ENCODE data around the gene MYO3B.

GRCh38 chr2:170601489-170601888 lies 423.5 kb downstream of the MYO3B start:
- TF ChIP-seq, protein P1, sequence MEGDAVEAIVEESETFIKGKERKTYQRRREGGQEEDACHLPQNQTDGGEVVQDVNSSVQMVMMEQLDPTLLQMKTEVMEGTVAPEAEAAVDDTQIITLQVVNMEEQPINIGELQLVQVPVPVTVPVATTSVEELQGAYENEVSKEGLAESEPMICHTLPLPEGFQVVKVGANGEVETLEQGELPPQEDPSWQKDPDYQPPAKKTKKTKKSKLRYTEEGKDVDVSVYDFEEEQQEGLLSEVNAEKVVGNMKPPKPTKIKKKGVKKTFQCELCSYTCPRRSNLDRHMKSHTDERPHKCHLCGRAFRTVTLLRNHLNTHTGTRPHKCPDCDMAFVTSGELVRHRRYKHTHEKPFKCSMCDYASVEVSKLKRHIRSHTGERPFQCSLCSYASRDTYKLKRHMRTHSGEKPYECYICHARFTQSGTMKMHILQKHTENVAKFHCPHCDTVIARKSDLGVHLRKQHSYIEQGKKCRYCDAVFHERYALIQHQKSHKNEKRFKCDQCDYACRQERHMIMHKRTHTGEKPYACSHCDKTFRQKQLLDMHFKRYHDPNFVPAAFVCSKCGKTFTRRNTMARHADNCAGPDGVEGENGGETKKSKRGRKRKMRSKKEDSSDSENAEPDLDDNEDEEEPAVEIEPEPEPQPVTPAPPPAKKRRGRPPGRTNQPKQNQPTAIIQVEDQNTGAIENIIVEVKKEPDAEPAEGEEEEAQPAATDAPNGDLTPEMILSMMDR (conservative IDR thresholded peaks at IDR 0.05): no peak
- TF ChIP-seq ZFX (IDR thresholded peaks at IDR 0.05): no peak
